ENCODE results near the gene CEP290.
A peak's percentile ranks its signal among the peaks of the same experiment; 100 is the strongest.
"Not testable (repeated sequence)": the region's sequence is repeated elsewhere in the genome, so short reads cannot be mapped to it uniquely, and the experiment has no call there.

CEP290 gene

GRCh38 chr12:88036353-88036965 lies 105.4 kb downstream of the CEP290 start:
- no peak for DNase-seq

- no peak for DNase-seq
Observed at GRCh38 chr12:88035907-88036289, 106.0 kb downstream of the CEP290 start.

- peak; percentile 67 for DNase-seq
Observed at GRCh38 chr12:88035271-88035906, 106.5 kb downstream of the CEP290 start.

GRCh38 chr12:88031161-88031560 lies 110.7 kb downstream of the CEP290 start:
- DNase-seq, result not testable (repeated sequence)

GRCh38 chr12:88029093-88029665 lies 112.7 kb downstream of the CEP290 start, which contains the start of gene C12orf50:
C12orf50 (minus strand) TSS chr12:88029401; CDS start chr12:88026962, 2,439 bp downstream.
- no peak for DNase-seq

GRCh38 chr12:88026196-88026595 lies 115.7 kb downstream of the CEP290 start:
- DNase-seq, result no peak

- no peak for DNase-seq
Observed at GRCh38 chr12:88017964-88018363, 123.9 kb downstream of the CEP290 start.

GRCh38 chr12:88015825-88016224 lies 126.1 kb downstream of the CEP290 start:
- no peak for DNase-seq

GRCh38 chr12:88011755-88012154 lies 130.1 kb downstream of the CEP290 start:
- no peak for DNase-seq

- no peak for DNase-seq
Observed at GRCh38 chr12:88006351-88006750, 135.5 kb downstream of the CEP290 start.

GRCh38 chr12:88001327-88001726 lies 140.6 kb downstream of the CEP290 start:
- DNase-seq, result no peak

Measured in NCI-H1417 treated with DMSO at 0.1 percent for 48 hours (cell line).